ENCODE results near the gene LRRC73.
"Not testable (repeated sequence)": the region's sequence is repeated elsewhere in the genome, so short reads cannot be mapped to it uniquely, and the experiment has no call there.

The LRRC73 gene

GRCh38 chr6:43509142-43509983 lies 783 bp downstream of the LRRC73 start:
- DNase-seq, result no peak

- no peak for DNase-seq
Observed at GRCh38 chr6:43508481-43509141, 1.5 kb downstream of the LRRC73 start.

- DNase-seq, result peak; percentile 79
Observed at GRCh38 chr6:43506667-43507471, 3.3 kb downstream of the LRRC73 start.

- no peak for DNase-seq
Observed at GRCh38 chr6:43506171-43506570, 4.0 kb downstream of the LRRC73 start.

GRCh38 chr6:43505718-43506117 lies 4.4 kb downstream of the LRRC73 start:
- no peak for DNase-seq

GRCh38 chr6:43504756-43505593 lies 5.2 kb downstream of the LRRC73 start:
- DNase-seq, result no peak

- no peak for DNase-seq
Observed at GRCh38 chr6:43503443-43503842, 6.7 kb downstream of the LRRC73 start.

GRCh38 chr6:43502666-43503065 lies 7.5 kb downstream of the LRRC73 start:
- no peak for DNase-seq

- no peak for DNase-seq
Observed at GRCh38 chr6:43500921-43501320, 9.2 kb downstream of the LRRC73 start.

GRCh38 chr6:43499028-43499815 lies 10.9 kb downstream of the LRRC73 start:
- DNase-seq, result no peak

GRCh38 chr6:43498291-43498690 lies 11.9 kb downstream of the LRRC73 start:
- not testable (repeated sequence) for DNase-seq

- DNase-seq, result no peak
Observed at GRCh38 chr6:43497689-43498088, 12.5 kb downstream of the LRRC73 start.

- DNase-seq, result no peak
Observed at GRCh38 chr6:43497129-43497396, 13.1 kb downstream of the LRRC73 start.

GRCh38 chr6:43496370-43497128 lies 13.6 kb downstream of the LRRC73 start:
- DNase-seq, result no peak

- DNase-seq, result no peak
Observed at GRCh38 chr6:43495409-43495941, 14.7 kb downstream of the LRRC73 start.

GRCh38 chr6:43494766-43495165 lies 15.4 kb downstream of the LRRC73 start:
- no peak for DNase-seq

GRCh38 chr6:43494321-43494720 lies 15.8 kb downstream of the LRRC73 start:
- DNase-seq, result no peak

- DNase-seq, result no peak
Observed at GRCh38 chr6:43493833-43494232, 16.3 kb downstream of the LRRC73 start.

GRCh38 chr6:43493230-43493629 lies 16.9 kb downstream of the LRRC73 start:
- DNase-seq, result no peak

GRCh38 chr6:43492673-43493072 lies 17.5 kb downstream of the LRRC73 start:
- DNase-seq, result no peak

Measured in left hindlimb (tissue), 1 donor.